Peyer's patch (tissue), 4 donors: ENCODE data around the gene SLF2. TPM values are rescaled to one million over a fixed set of nuclear protein-coding genes. Genes with fewer than 3 reads are reported as not detected.

Source experiments
- DNase-seq, 3 donors: peaks; one replicate each; pipeline ENCODE4 v3.0.0-alpha.2; 2017 to 2019
- H3K27ac ChIP-seq, 4 donors: fragments of 200-600 bp; sonication (generic); one replicate each; pipeline ENCODE4 v1.5.1; 2016 to 2019
- H3K27me3 ChIP-seq, 2 donors: fragments of 200-600 bp; sonication (generic); one replicate each; pipeline ENCODE4 v1.5.1; 2019
- H3K36me3 ChIP-seq, 3 donors: fragments of 200-600 bp; sonication (generic); one replicate each; pipeline ENCODE4 v1.5.1; 2016 to 2019
- H3K4me1 ChIP-seq, 4 donors: fragments of 200-600 bp; sonication (generic); one replicate each; pipeline ENCODE4 v1.5.1; 2016 to 2019
- H3K4me3 ChIP-seq, 4 donors: fragments of 200-600 bp; sonication (generic); 1 replicate in 3 of 4; 2 replicates in 1 of 4; pipeline ENCODE4 v1.5.1; 2016 to 2019; ENCODE audit warnings: mild to moderate bottlenecking in 1 of 4
- H3K9me3 ChIP-seq, 4 donors: fragments of 200-600 bp; sonication (generic); one replicate each; pipeline ENCODE4 v1.5.1; 2016 to 2019; ENCODE audit warnings: mild to moderate bottlenecking in 1 of 4
- CTCF ChIP-seq, 6 experiments: fragments of 450-650 bp in 4 of 6; fragments of 200-600 bp in 2 of 6; sonication (generic) in 1 of 6; IDR thresholded peaks; one replicate each; pipeline ENCODE4 v1.5.1; 2017 to 2019; ENCODE audit warnings: antibody characterized with exemption in 6 of 6, mild to moderate bottlenecking in 3 of 6, moderate library complexity in 1 of 6
- POLR2A ChIP-seq, 2 donors: fragments of 450-650 bp; IDR thresholded peaks; one replicate each; pipeline ENCODE4 v1.5.1; 2017; ENCODE audit warnings: antibody characterized with exemption in 2 of 2, mild to moderate bottlenecking in 2 of 2, moderate library complexity in 2 of 2
- total RNA-seq, 4 donors: library from RNA; depleted of rRNA; stranded (reverse); fragments of >200 nt; gene quantifications; one replicate each; pipeline ENCODE4 v1.1.0, GENCODE V29; 2016

Gene SLF2
- total RNA-seq, 4 donors from 2014 or later: 11.0 to 37.2 (median 32.0) TPM

GRCh38 chr10:100873146-100873826 is 39.5 kb upstream of the SLF2 start:
- Histone ChIP-seq H3K27me3 (no peaks in the 10 kb centered on the region), H3K4me3 (no peak overlapping the region), H3K36me3 (no peaks in the 10 kb centered on the region), H3K4me1 (peaks cover 0 to 12% (median 0%) of the 10 kb centered on the region in 4 donors), H3K27ac (no peak overlapping the region), H3K9me3 (no peaks in the 10 kb centered on the region)
- no peak for DNase-seq
- no peak for TF ChIP-seq POLR2A (IDR thresholded peaks at IDR 0.05)
- no peak for TF ChIP-seq CTCF (IDR thresholded peaks at IDR 0.05)

GRCh38 chr10:100873827-100874326 is 38.9 kb upstream of the SLF2 start:
- no peaks in the 10 kb centered on the region for H3K27me3 ChIP-seq
- no peak overlapping the region for H3K27ac ChIP-seq

GRCh38 chr10:100874702-100875483 is 37.9 kb upstream of the SLF2 start:
- DNase-seq: no peak
- Histone ChIP-seq H3K4me3 (no peak overlapping the region), H3K36me3 (no peaks in the 10 kb centered on the region), H3K27ac (no peak overlapping the region), H3K4me1 (peaks cover 0 to 12% (median 0%) of the 10 kb centered on the region in 4 donors), H3K9me3 (no peaks in the 10 kb centered on the region), H3K27me3 (no peaks in the 10 kb centered on the region)
- TF ChIP-seq CTCF (IDR thresholded peaks at IDR 0.05): no peak

More at GRCh38 chr10:100873827-100874326, 38.9 kb upstream of the SLF2 start:
- H3K9me3 ChIP-seq: no peaks in the 10 kb centered on the region
- no peak for DNase-seq
- TF ChIP-seq CTCF (IDR thresholded peaks at IDR 0.05) (no peak), POLR2A (IDR thresholded peaks at IDR 0.05) (no peak)
- no peaks in the 10 kb centered on the region for H3K36me3 ChIP-seq
- no peak overlapping the region for H3K4me3 ChIP-seq
- peaks cover 0 to 12% (median 0%) of the 10 kb centered on the region in 4 donors for H3K4me1 ChIP-seq

GRCh38 chr10:100875484-100876166 is 37.1 kb upstream of the SLF2 start:
- H3K36me3 ChIP-seq: no peaks in the 10 kb centered on the region
- no peak for DNase-seq
- no peaks in the 10 kb centered on the region for H3K27me3 ChIP-seq
- H3K4me1 ChIP-seq: peaks cover 0 to 12% (median 0%) of the 10 kb centered on the region in 4 donors
- no peak overlapping the region for H3K27ac ChIP-seq
- H3K4me3 ChIP-seq: no peak overlapping the region
- no peaks in the 10 kb centered on the region for H3K9me3 ChIP-seq
- no peak for TF ChIP-seq POLR2A (IDR thresholded peaks at IDR 0.05)
- TF ChIP-seq CTCF (IDR thresholded peaks at IDR 0.05): no peak

- H3K9me3 ChIP-seq: no peaks in the 10 kb centered on the region
- no peak overlapping the region for H3K27ac ChIP-seq
- no peaks in the 10 kb centered on the region for H3K27me3 ChIP-seq
- H3K4me3 ChIP-seq: no peak overlapping the region
- H3K36me3 ChIP-seq: no peaks in the 10 kb centered on the region
- peaks cover 0 to 12% (median 0%) of the 10 kb centered on the region in 4 donors for H3K4me1 ChIP-seq
- no peak for TF ChIP-seq POLR2A (IDR thresholded peaks at IDR 0.05)
- TF ChIP-seq CTCF (IDR thresholded peaks at IDR 0.05): no peak
- DNase-seq: no peak
Measured at GRCh38 chr10:100876585-100877460, 35.9 kb upstream of the SLF2 start.
